Spleen (tissue), 11 donors: Measurements from ENCODE around the gene EHMT1. TPM values are rescaled to one million over a fixed set of nuclear protein-coding genes. Genes with fewer than 3 reads are reported as not detected.
A peak's percentile ranks its signal among the peaks of the same experiment; 100 is the strongest.

Experiments used
- DNase-seq: peaks from one replicate; pipeline ENCODE4 v3.0.0-alpha.2; 2020
- H3K27ac ChIP-seq, 8 donors: fragments of 200-600 bp; sonication (generic) in 7 of 8; 1 replicate in 4 of 8; 2 replicates in 4 of 8; pipeline versions ENCODE4 v1.5.0 to v1.8.0; 2016 to 2021; ENCODE audit warnings: inconsistent platforms in 4 of 8, mild to moderate bottlenecking in 4 of 8, moderate library complexity in 1 of 8
- H3K27me3 ChIP-seq, 7 donors: fragments of 200-600 bp; sonication (generic) in 6 of 7; replicated peaks in 1 of 7; 1 replicate in 4 of 7; 2 replicates in 3 of 7; pipeline versions ENCODE4 v1.5.0 to v1.8.0; 2016 to 2021; ENCODE audit warnings: inconsistent platforms in 3 of 7, mild to moderate bottlenecking in 1 of 7
- H3K36me3 ChIP-seq, 6 donors: fragments of 200-600 bp; sonication (generic) in 5 of 6; 1 replicate in 4 of 6; 2 replicates in 2 of 6; pipeline versions ENCODE4 v1.5.0 to v1.8.0; 2016 to 2021; ENCODE audit warnings: inconsistent platforms in 2 of 6
- H3K4me1 ChIP-seq, 6 donors: fragments of 200-600 bp; sonication (generic) in 5 of 6; 1 replicate in 3 of 6; 2 replicates in 3 of 6; pipeline versions ENCODE4 v1.5.0 to v1.8.0; 2016 to 2021; ENCODE audit warnings: inconsistent platforms in 3 of 6
- H3K4me3 ChIP-seq, 8 donors: fragments of 200-600 bp; sonication (generic) in 7 of 8; 1 replicate in 4 of 8; 2 replicates in 4 of 8; pipeline versions ENCODE4 v1.5.0 to v1.8.0; 2016 to 2021; ENCODE audit warnings: inconsistent platforms in 4 of 8, mild to moderate bottlenecking in 4 of 8, moderate library complexity in 2 of 8
- H3K9me3 ChIP-seq, 8 donors: fragments of 200-600 bp; sonication (generic) in 7 of 8; 1 replicate in 4 of 8; 2 replicates in 4 of 8; pipeline versions ENCODE4 v1.5.0 to v1.8.0; 2016 to 2021; ENCODE audit warnings: inconsistent platforms in 4 of 8
- POLR2A ChIP-seq, 3 donors: fragments of 450-650 bp; IDR thresholded peaks; one replicate each; pipeline ENCODE4 v1.5.1; 2017; ENCODE audit warnings: antibody characterized with exemption in 3 of 3, mild to moderate bottlenecking in 1 of 3
- POLR2AphosphoS5 ChIP-seq, 3 donors: sonication (generic); formaldehyde crosslinking; IDR thresholded peaks; one replicate each; pipeline ENCODE4 v1.5.1; 2017; ENCODE audit warnings: antibody characterized with exemption in 3 of 3
- WGBS, 5 donors: extraction: QIAGEN DNeasy Blood & Tissue Kit in 3 of 5; methylation state at CpG; one replicate each; pipeline versions ENCODE4 v1.1.5 to v1.1.7; 2013 to 2018; 5-methylcytosine and 5-hydroxymethylcytosine counted together
- intact Hi-C: fragments of 100-400 bp; cut with DNase I; formaldehyde crosslinking; loops from one replicate; pipeline ENCODE4 v1.15.0; 2023; ENCODE audit warnings: low total_unique reads
- polyA plus RNA-seq, 3 donors: library from polyadenylated mRNA; stranded (reverse); fragments of 200-250 nt; gene quantifications; one replicate each; pipeline ENCODE4 v1.2.1, GENCODE V29; 2013
- total RNA-seq, 7 donors: library from RNA; depleted of rRNA in 3 of 7; stranded (reverse); fragments of >200 nt in 3 of 7; fragmentation: NEBNext Ultra II Directional in 4 of 7; extraction: Animal tissue kit (Norgen Biotek cat#: 25700) in 4 of 7; gene quantifications; one replicate each; pipeline versions ENCODE4 v1.1.0 to v1.2.1, GENCODE V29; 2016 to 2021
- TF ChIP-seq, protein P1 (sequence below), 11 experiments: fragments of 200-600 bp in 7 of 11; fragments of 450-650 bp in 4 of 11; sonication (generic) in 4 of 11; IDR thresholded peaks in 8 of 11; conservative IDR thresholded peaks in 3 of 11; 1 replicate in 7 of 11; 2 replicates in 4 of 11; pipeline versions ENCODE4 v1.4.0 to v1.8.0; 2016 to 2021; ENCODE audit warnings: antibody characterized with exemption in 11 of 11, inconsistent platforms in 4 of 11, mild to moderate bottlenecking in 1 of 11
- donor health status: healthy with polysubstance abuse.
- donor health status: DM: no; HTN: no; CAD: no; lungs with moderate emphysema.
- donor health status: DM: no; HTN: no; CAD: no.
- donor health status: Bipolar disorder and iron deficiency.
- donor health status: healthy.
- donor health status: DM: no; HTN: no; CAD: no.
- donor health status: DM: yes; HTN: yes; CAD: no.

The EHMT1 gene
- total and polyA plus RNA-seq, 10 donors: 35.5 to 163 (median 122) TPM

DNA sequence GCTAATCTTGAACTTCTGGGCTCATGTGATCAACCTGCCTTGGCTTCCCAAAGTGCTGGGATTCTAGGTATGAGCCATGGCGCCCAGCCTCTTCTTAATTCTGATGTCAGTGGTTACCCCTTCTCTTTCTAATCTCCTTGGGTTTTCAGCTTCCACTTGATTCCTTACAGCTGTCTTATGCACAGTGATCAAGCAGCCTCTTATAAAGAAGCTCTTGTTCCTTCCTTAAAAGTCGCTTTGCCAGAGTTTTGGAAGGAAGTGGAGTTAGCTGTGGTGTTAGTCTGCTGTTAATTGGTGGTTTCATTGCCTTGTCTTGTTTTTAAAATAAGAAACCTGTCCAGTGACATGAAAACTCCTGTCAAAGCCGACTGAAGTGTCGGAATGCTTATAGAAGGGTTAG is 130.7 kb downstream of the EHMT1 start:
- no peak overlapping the region for H3K4me3 ChIP-seq
- H3K36me3 ChIP-seq: peaks cover 0 to 100% (median 41%) of the 10 kb centered on the region in 6 donors
- 64 to 76% (median 72%) methylated on average over 4 of the region's 4 CpGs for WGBS, 5 donors
- H3K9me3 ChIP-seq: no peaks in the 10 kb centered on the region
- intact Hi-C loops: no loop called here
- peaks cover 16 to 59% (median 30%) of the 10 kb centered on the region in 6 donors for H3K4me1 ChIP-seq
- TF ChIP-seq POLR2AphosphoS5 (IDR thresholded peaks at IDR 0.05) (no peak), POLR2A (IDR thresholded peaks at IDR 0.05) (no peak)
- TF ChIP-seq, protein P1, sequence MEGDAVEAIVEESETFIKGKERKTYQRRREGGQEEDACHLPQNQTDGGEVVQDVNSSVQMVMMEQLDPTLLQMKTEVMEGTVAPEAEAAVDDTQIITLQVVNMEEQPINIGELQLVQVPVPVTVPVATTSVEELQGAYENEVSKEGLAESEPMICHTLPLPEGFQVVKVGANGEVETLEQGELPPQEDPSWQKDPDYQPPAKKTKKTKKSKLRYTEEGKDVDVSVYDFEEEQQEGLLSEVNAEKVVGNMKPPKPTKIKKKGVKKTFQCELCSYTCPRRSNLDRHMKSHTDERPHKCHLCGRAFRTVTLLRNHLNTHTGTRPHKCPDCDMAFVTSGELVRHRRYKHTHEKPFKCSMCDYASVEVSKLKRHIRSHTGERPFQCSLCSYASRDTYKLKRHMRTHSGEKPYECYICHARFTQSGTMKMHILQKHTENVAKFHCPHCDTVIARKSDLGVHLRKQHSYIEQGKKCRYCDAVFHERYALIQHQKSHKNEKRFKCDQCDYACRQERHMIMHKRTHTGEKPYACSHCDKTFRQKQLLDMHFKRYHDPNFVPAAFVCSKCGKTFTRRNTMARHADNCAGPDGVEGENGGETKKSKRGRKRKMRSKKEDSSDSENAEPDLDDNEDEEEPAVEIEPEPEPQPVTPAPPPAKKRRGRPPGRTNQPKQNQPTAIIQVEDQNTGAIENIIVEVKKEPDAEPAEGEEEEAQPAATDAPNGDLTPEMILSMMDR (IDR thresholded peaks at IDR 0.05 in 8 of 11, conservative IDR thresholded peaks at IDR 0.05 in 3 of 11): no peak
- no peaks in the 10 kb centered on the region for H3K27me3 ChIP-seq
- H3K27ac ChIP-seq: peak overlapping the region; percentile 11 to 67 (median 50)
- DNase-seq: no peak

DNA sequence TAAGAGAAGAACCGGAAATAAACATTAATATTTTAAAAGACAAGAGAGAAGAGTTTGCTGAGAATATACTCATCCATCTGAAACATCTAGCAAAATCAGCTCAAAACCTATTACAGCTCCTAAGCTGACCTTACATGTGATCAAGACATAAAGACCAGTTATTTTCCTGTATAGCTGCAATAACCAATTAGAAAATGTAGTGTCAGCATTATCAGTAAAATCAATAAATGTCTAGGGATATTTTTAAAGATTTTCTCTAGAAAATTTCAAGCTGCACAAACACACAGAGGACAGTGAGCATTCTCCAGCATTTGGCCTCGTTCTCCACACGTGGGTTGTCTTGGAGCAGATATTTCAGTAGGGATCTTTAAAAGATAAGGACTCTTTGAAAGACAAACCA is 131.2 kb downstream of the EHMT1 start:
- 73 to 90% (median 81%) methylated on average over 3 of the region's 3 CpGs for WGBS, 5 donors
- H3K36me3 ChIP-seq: peaks cover 0 to 100% (median 41%) of the 10 kb centered on the region in 6 donors
- H3K9me3 ChIP-seq: peaks cover 0 to 4% (median under 1%) of the 10 kb centered on the region in 8 donors

DNA sequence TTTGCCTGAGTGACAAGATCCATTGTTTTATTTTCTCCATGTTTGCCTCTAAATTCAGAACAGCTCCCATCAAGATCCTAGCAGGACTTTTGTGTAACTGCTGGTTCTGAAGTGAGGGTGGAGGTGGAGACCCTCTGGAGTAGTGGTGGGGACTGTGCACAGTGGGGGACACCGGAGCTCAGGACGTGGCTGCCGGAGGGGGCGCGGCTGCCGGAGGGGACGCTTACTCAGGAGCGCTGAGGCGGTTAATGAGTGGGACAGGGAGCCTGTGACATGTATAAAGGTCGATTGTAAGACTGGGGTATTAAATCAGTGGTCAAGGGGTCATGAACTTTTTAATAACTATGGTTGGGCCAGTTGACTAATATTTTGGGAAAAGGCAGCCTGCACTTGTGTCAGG is 131.8 kb downstream of the EHMT1 start:
- no peak for DNase-seq
- intact Hi-C loops: no loop called here
- peak overlapping the region in 4 of 8 donors; percentile 51 to 67 (median 64) for H3K27ac ChIP-seq
- no peaks in the 10 kb centered on the region for H3K27me3 ChIP-seq
- H3K4me1 ChIP-seq: peaks cover 6 to 48% (median 21%) of the 10 kb centered on the region in 6 donors
- H3K9me3 ChIP-seq: peaks cover 0 to 9% (median 6%) of the 10 kb centered on the region in 8 donors
- H3K36me3 ChIP-seq: peaks cover 0 to 100% (median 45%) of the 10 kb centered on the region in 6 donors
- 93 to 97% (median 95%) methylated on average over 10 of the region's 10 CpGs for WGBS, 5 donors
- H3K4me3 ChIP-seq: no peak overlapping the region
- TF ChIP-seq POLR2A (IDR thresholded peaks at IDR 0.05) (no peak), POLR2AphosphoS5 (IDR thresholded peaks at IDR 0.05) (peak in 1 of 3 donors; percentile 51)
- TF ChIP-seq, protein P1 (IDR thresholded peaks at IDR 0.05 in 8 of 11, conservative IDR thresholded peaks at IDR 0.05 in 3 of 11): no peak

More for the DNA sequence above, 131.2 kb downstream of the EHMT1 start:
- peak overlapping the region in 7 of 8 donors; percentile 11 to 67 (median 51) for H3K27ac ChIP-seq
- H3K4me1 ChIP-seq: peaks cover 12 to 54% (median 26%) of the 10 kb centered on the region in 6 donors
- H3K4me3 ChIP-seq: no peak overlapping the region
- DNase-seq: no peak
- no peaks in the 10 kb centered on the region for H3K27me3 ChIP-seq
- TF ChIP-seq POLR2AphosphoS5 (IDR thresholded peaks at IDR 0.05): no peak
- no peak for TF ChIP-seq POLR2A (IDR thresholded peaks at IDR 0.05)
- TF ChIP-seq, protein P1 (IDR thresholded peaks at IDR 0.05 in 8 of 11, conservative IDR thresholded peaks at IDR 0.05 in 3 of 11): no peak
- intact Hi-C loops: no loop called here

DNA sequence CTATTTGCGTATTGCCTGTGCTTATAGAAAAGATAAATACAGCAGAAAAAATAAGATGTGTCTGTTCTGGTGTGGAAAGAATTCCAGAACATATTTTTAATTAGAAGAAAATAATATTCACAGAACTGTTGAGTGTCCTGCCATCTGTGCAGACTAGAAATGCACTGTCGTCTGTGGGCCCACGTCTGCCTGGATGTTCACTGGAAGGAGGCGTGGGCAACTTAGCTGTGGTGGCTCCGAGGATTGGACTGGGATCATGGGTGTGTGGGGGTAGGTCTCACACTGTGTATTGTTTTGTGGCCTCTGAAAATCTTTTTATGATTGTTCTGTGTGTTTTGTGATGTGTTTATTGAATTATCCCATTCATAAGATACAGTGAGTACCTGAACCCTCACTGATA is 132.8 kb downstream of the EHMT1 start:
- intact Hi-C loops: no loop called here

More for the DNA sequence above, 132.8 kb downstream of the EHMT1 start:
- TF ChIP-seq POLR2AphosphoS5 (IDR thresholded peaks at IDR 0.05) (no peak), POLR2A (IDR thresholded peaks at IDR 0.05) (no peak)
- WGBS, 5 donors: 89 to 97% (median 95%) methylated on average over 5 of the region's 5 CpGs
- Histone ChIP-seq H3K36me3 (peaks cover 0 to 99% (median 48%) of the 10 kb centered on the region in 6 donors), H3K27ac (no peak overlapping the region), H3K4me1 (peaks cover 0 to 41% (median 12%) of the 10 kb centered on the region in 6 donors), H3K9me3 (peaks cover 0 to 12% (median 8%) of the 10 kb centered on the region in 8 donors), H3K4me3 (no peak overlapping the region), H3K27me3 (no peaks in the 10 kb centered on the region)
- no peak for DNase-seq
